Stimulated activated naive CD4-positive, alpha-beta T cell (primary cell): ENCODE results near the gene S1PR2.
"Not testable (repeated sequence)": the region's sequence is repeated elsewhere in the genome, so short reads cannot be mapped to it uniquely, and the experiment has no call there.

Experiments used
- DNase-seq, 6 experiments: peaks; one replicate each; lab custom pipeline; 2025; lab: John Stamatoyannopoulos, UW

S1PR2 gene

DNA sequence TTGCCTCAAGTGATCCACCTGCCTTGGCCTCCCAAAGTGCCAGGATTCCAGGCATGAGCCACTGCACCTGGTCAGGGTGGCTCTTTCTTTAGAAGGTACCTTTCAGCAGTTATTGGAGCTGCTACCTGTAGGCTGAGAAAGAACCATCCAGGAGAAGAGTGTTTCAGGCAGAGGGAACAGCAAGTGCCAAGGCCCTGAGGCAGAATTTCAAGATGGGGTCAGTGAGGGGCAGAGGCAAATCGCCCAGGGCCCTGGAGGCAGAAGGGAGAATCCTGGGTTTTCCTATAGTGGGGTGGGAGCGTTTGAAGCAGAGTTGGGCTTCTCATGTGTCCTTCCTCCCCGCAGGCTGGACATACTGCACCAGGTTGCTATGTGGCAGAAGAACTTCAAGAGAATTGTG is 23.1 kb upstream of the S1PR2 start:
- no peak for DNase-seq

DNA sequence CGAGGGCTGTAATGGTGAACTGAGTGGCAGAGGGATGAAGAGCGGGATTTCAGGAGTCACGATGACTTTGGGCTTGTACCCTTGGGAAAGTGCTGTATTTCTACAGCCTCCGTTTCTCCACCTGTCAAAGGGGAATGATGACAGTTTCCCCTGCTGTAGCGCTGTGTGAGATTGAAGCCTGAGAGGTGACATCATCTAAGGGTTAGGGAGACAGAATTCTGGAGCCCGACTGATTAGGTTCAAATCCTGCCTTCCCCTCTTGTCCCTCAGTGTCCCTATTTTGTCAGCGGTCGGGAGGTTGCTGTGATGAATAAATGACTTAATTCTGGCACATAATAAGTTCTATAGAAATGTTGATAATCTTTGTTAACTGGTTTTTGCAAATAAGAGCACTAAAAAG is 21.6 kb upstream of the S1PR2 start:
- no peak for DNase-seq

DNA sequence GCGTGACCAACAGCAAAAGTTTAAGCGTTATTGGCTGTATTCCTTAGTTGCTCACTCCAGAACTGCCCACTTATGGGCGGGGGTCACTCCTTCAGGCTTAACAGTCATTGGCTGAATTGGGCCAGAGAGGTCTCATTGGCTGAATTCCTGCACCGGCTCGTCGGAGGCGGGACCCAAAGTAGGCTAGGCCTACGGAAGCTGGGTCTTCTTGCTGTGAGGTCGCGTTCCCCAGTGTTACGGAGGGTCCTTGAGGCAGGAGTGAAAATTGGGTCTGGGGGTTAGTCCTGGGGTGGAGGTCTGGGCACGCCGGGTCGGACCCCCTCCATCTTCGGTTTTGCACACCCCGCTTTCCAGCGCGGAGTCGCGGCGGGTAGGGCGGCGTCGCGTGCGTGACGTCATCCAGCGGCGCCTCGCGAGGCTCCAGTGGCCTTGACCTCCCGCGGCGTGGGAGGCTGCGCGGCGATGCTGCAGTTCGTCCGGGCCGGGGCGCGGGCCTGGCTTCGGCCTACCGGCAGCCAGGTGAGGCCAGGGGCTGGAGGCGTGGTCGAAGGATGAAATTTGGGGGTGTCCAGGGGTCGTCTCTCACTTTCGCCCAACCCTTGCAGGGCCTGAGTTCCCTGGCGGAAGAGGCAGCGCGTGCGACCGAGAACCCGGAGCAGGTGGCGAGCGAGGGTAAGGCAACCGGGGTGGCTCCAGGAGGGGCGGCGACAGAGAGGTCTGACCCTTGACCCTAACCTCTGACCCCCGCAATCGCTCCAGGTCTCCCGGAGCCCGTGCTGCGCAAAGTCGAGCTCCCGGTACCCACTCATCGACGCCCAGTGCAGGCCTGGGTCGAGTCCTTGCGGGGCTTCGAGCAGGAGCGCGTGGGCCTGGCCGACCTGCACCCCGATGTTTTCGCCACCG is 20.9 kb upstream of the S1PR2 start, which contains the start of gene MRPL4:
Gene MRPL4, plus strand, starts transcription at position 423 of the 903 bp plus-strand sequence. Its CDS starts 40 bp downstream, at position 463.
- DNase-seq, result peak; percentile 92 to 99 (median 96)

DNA sequence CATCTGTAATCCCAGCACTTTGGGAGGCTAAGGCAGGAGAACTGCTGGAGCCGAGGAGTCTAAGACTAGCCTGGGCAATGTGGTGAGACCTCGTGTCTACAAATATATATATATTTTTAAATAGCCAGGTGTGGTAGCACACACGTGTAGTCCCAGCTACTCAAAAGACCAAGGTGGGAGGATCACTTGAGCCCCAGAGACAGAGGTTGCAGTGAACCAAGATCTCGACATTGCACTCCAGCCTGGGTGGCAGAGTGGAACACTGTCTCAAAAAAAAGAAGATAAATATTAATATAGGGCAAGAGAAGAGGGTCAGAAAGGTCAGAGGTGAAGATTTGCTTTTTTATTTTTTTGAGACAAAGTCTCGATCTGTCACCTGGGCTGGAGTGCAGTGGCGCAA is 15.4 kb upstream of the S1PR2 start:
- no peak for DNase-seq

DNA sequence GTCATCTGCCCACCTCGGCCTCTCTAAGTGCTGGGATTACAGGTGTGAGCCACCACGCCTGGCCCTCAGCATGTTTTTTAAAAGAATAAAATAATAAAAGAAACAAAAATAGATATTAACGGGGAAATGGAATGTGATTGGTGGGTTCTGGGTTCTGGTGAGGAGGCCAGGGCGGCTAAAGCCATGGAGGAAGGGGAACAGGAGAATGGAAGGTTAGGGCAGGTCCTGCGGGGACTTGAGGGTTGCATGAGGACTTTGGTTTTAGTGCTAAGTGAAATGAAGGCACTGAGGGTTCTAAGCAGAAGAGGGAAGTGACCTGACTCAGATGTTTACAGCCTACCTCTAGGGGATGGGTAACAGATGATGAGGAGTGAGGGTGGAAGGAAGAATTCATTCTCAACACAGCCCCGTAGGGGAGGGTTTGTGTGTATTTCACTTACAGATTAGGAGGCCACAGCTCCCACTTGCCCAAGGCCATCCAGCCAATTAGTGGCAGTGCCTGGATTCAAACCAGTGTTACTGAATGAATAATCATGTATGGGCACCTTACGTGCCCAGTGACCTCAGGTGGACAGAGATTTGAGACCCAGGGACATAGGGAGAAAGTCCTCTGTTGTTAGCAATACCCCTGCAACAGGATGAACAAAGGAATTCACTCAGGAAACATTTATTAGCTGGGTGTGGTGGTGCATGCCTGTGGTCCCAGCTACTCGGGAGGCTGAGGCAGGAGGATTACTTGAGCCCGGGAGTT is 14.2 kb upstream of the S1PR2 start:
- DNase-seq, result no peak

DNA sequence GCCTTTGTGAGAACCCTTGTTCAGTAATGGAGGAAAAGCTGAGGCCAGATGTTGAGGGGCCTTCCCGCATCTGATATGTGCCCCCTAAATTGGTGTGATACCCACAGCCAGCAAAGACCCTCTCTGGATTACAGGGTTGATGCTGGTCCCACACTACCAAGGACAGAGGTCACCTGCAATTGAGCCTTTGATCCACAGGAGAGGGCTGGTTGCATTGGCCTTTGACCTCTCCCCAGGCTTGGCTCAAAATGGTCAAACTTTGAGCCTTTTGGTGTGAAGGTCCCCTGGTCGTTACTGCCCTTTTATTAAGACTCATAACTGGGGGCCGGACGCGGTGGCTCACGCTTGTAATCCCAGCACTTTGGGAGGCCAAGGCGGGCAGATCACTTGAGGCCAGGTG is 12.5 kb upstream of the S1PR2 start:
- DNase-seq, result no peak

DNA sequence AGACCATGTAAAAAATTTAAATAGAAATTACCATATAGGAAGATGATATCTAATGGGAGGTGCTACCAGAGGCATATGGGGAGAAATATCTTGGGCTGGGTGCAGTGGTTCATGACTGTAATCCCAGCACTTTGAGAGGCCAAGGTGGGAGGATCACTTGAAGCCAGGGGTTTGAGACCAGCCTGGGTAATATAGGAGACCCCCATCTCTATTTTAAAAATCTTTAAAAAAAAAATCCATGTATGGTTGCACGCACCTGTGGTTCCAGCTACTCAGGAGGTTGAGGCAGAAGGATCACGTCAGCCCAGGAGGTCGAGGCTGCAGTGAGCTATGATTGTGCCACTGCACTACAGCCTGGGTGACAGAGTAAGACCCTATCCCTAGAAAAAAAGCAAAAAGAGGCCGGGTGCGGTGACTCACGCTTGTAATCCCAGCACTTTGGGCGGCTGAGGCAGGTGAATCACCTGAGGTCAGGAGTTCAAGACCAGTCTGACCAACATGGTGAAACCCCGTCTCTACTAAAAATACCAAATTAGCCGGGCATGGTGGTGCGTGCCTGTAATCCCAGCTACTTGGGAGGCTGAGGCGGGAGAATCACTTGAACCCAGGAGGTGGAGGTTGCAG is 10.8 kb upstream of the S1PR2 start:
- DNase-seq, result not testable (repeated sequence)

DNA sequence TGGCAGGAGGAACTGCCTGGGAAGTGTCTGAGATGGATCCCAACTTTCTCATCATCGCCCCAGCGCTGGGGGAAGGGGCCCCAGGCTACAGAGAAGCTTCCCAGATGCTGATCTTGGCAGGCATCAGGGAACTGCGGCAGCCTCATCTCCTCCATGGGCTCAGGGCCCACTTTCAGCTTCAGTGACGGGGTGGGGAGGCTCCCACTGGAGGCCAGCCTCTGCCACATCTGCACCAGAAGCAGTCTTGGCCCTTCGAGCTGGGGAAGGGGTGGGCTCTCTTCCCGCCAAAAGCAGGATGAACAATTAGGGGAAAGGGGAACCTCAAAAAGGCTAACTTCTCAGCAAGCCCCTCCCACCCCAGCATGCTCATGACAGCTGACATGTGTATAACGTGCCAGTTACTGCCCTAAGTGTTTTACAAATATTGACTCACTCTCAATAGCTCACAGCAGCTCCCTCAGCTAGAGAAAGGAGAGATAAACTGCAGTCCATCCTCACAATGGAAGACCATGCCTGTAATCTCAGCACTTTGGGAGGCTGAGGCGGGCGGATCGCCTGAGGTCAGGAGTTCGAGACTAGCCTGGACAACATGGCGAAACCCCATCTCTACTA is 7.1 kb upstream of the S1PR2 start:
- no peak for DNase-seq

DNA sequence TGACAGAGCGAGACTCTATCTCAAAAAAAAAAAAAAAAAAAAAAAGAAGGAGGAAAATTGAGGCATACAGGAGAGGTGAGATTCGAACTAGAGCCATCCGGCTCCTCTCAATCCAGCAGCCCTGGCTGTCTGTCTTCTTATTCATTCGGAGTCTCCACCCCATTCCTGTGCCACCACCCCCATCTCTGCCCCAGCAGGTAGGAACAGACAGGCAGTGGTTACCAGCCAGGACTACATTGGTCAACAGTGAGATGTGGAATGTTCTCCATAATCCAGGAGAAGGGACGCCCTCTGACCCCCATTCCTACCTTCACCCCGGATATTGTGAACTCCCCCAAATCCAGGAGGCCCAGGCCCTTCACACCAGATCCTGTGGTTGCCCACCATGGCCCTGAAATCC is 6.6 kb upstream of the S1PR2 start:
- DNase-seq, result no peak

DNA sequence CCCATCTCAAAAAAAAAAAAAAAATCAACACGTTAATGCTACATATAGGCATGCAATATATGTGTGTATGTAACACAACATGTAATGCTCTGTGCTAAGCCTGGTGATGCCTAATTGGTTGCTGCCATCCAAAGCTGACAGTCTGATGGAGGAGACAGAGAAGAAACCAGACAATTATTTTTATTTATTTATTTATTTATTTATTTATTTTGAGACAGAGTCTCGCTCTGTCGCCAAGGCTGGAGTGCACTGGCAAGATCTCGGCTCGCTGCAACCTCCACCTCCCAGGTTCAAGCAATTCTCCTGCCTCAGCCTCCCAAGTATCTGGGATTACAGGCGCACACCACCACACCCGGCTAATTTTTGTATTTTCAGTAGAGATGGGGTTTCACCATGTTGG is 4.3 kb upstream of the S1PR2 start:
- not testable (repeated sequence) for DNase-seq

DNA sequence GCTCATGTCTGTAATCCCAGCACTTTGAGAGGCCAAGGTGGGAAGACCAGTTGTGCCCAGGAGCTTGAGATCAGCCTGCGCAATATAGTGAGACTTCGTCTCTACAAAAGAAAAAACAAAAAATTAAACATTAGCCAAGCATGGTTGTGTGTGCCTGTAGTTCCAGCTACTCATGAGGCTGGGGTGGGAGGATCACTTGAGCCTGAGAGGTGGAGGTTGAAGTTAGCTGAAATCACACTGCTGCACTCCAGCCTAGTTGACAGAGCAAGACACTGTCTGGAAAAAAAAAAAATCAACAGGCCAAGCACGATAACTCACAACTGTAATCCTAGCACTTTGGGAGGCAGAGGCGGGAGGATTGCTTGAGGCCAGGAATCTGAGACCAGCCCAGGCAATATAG is 3.9 kb upstream of the S1PR2 start:
- no peak for DNase-seq

DNA sequence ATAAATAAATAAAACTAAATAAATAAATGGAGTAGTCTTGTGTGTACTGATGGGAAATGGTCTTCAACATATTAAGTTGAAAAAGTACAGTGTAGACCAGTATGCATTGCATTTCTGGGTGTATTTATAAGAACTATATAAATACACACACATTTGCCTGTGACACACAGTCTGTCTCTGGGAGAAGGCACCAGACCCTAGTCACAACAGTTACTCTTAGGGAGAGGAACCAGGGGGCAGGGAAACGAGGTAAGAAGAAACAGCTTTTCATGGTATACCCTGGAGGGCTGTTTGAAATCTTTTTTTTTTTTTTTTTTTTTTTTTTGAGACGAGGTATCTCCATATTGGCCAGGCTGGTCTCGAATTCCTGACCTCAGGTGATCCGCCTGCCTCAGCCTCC is 2.8 kb upstream of the S1PR2 start:
- DNase-seq, result no peak

DNA sequence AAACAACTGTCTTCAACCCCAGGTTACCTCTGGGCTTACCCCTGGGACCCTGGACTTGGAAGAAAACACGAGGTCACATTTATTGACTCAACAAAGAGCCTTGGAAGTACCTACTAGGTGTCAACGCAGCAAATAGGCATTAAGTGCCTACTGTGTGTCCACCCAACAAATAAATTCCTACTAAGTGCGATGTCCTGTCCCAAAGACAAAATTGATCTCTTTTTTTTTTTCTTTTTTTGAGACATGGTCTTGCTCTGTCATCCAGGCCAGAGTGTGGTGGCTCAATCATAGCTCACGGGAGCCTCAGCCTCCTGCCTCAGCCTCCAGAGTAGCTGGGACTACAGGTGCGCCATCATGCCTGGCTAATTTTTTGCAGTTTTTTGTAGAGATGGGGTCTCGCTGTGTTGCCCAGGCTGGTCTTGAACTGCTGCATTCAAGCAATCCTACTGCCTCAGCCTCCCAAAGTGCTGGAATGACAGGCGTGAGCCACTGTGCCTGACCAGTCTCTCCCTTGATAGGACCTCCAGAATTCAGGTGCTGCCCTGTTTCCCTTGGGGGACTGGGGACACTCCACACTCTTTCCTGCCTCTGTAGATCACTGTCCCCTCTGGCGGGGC is 589 bp upstream of the S1PR2 start:
- no peak for DNase-seq

DNA sequence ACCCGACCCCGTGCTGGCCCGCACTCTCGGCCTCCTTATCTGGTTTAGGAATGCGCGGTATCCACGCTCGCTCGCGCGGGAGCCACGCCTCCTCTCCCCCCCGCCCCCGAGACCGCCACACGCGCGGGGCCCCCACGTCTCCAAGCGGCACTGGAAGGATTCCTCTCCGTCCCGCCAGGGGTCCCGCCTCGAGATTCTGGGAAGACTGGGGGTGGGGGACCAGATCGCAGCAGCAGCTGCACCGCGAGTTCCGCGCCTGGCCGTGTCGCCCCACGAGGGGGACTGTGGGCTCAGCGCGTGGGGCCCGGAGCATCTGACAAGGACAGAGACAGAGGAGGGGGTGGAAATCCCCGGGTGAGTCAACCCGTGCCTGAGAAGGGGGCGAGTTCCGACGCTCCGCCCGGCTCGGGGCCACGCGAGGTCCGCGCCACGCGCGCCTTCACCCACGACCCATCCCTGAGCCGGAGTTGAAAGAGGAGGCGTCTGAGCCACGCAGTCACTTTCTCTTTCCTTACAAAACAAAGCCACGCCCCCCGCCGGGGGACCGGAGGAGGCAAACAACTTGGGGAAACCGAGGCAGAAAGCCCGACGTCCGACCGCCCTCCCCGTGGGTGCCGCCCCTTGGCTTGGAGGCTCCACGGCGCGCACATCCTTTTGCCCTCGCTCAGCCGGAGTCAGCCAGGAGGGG is 814 bp downstream of the S1PR2 start:
- DNase-seq, result peak; percentile 33 to 67 (median 58)

DNA sequence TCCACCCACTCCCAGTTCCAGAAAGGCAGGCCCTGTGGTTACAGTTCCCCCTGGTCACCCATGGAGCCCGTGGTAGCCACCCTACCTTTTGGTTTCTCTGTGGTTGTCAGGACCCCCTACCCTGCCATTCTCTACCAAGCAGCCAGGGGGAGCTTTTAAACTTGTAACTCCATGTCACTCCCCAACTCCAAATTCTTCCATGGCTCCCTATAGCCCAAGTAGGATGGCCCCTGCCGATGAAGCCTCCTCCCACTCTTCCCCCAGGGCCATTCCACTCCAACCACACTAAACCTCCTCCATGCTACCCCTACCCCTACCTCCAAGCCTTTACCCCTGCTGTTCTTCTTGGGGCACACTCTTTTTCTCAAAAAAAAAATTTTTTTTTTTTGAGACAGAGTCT is 2.2 kb downstream of the S1PR2 start:
- DNase-seq, result peak in 5 of 6 experiments; percentile 11 to 47 (median 29)

DNA sequence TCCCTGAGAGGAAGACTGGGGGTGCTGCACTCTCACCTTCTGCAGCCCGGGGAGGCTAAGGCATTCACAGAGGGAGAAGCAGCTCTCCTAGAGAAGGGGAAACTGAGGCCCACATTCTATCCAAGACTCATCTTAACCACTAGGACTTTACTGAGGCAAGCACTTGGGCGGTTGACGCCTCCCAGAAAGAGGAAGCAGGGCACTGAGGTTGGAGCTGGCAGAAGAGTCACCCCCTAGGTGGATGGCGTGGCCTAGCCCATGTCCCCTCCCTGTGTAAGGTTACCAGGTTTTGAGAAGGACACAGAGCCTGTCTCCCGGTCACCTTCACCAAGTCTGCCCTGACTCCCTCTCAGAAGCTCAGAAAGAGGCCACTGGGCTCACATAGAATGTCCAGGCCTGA is 2.7 kb downstream of the S1PR2 start:
- DNase-seq, result no peak

DNA sequence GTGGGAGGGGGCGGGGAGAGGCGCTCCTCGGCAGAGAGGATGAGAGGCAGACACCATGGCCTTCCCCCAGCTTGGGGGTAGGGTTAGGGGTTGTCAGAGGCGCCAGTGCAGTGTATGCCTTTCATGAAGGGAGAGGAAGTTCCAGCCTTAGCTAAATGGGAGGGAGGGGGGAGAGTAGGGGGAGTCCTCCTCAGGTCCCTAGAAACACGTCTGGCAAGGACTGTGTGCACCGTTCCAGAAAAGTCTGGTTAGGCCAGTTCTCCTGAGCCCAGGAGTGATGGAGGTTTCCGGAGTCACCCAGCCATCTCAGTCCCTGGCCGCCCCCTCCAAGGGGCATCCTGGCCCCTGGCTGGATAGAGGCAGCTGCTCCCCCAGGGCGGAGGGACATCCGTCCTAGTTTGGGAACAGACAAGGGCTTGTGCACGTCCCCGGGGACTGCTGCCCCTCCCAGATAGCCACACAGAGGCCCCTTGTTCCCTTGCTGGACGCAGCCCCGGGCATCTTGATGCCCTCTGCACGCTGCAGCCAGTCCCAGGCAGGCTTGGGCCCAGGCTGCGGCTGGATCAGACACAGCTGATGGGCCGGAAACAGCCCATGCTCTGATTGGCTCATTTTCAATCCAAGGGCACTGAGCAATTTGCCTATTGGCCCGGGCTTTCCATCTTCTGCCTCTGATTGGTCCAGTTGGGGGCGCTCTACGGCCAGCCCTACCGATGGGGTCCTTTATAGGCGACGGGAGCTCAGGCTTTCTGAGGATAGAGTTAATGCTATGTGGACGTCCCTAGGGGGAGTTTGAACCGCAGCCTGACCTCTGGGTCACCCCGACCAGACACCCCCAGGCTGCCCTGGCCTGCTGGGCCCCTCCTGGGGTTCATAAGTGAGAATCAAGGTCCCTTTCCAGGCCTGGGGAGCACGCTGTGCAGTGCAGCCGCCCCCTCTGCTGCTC is 3.8 kb downstream of the S1PR2 start:
- DNase-seq, result no peak

DNA sequence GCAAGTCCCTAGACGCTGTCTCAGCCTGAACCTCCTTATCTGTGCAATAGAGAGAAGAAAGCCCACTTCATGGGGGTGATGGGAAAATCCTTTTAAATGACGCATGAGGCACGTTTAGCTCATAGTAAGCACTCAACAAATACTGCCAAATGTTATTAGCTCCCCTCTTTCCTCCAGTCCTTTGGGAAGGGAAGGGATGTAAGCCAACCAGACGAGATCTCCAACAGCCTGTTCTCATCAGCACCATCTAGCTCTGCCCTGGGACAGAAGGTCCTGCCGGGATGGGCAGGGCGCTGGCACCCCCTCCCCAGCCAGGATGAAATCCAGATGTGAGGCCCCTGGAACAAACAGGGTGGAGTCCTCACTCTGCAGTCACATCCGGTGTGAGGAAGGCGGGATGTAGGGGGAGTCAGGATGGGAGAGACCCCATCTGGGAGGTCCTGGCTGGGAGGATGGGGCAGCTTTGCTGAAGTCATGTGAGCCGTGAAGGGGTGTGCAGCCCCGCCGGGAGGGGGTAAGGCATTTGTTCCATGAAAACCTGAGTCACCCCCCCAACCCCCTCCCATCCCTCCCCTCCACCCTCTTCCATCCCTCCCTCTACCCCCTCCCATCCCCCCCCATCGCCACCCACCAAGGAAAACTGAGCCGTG is 4.6 kb downstream of the S1PR2 start:
- no peak for DNase-seq

DNA sequence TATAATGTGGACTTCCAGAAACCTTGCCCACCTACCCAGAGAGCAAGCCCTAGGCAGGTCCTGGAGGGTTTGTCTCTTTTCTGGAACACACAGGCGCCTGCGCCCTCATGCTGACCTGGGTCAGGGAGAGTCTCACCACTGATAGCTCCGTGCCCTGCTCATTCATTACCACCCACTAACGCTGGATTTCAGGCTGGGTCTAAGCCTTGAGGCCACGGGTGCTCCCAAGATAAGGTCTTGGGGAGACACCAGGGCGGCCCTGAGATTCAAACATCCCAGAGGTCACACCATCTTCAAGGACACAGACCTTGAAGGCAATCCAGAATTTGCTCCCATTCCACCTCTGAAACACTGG is 5.1 kb downstream of the S1PR2 start:
- DNase-seq, result no peak

DNA sequence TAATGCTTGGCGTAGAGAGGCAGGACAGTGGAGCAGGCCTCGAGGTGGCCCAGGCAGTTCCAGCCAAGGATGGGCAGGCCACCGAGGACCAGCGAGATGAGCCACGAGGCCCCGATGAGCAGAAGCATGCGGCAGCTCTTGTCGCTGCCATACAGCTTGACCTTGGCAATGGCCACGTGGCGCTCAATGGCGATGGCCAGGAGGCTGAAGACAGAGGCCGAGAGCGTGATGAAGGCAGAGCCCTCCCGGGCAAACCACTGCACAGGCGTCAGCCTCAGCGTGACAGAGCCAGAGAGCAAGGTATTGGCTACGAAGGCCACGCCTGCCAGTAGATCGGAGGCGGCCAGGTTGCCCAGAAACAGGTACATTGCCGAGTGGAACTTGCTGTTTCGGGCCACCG is 6.8 kb downstream of the S1PR2 start:
- DNase-seq, result no peak
